ENCODE data around the gene KIF5A. TPM values are rescaled to one million over a fixed set of nuclear protein-coding genes. Genes with fewer than 3 reads are reported as not detected.

KIF5A gene
- total and polyA plus RNA-seq, 2 donors (not counting 3 experiments of a cell fraction or from before 2014, with no cell fraction given) = 0.07 to 0.35 TPM

DNA sequence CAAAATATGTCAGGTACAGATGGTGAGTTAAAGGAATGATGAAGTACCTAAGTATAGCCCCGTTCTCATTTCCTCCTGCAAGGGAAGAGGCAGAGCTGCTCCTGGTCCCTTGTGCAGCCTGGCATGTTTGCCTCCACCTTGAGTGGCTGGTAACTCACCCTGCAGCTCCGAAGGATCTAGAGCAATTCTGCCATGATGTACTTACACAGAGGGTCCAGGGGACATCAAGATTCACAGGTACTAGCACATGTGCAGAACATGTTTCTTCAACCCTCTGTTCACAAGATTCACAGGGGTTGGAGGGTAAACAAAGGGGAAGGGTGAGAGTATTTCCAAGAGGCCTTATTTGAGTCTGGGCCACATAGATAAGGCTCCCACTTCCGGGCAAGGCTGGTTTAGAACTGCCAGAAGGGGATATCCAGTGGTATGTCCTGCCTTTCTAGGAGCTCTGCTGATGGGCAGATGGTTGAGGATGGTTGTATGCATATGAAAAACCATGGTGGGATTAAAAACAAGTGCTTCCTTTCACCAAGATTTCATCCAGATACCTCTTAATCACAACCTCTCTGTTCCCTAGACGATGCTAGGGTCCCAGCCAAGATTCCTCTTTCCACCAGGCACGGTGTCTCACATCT lies 10.6 kb upstream of the KIF5A start:
- TF ChIP-seq POLR2A (IDR thresholded peaks at IDR 0.05; ENCODE audit: low read depth, low read length) = no peak
- no peak for TF ChIP-seq POLR2AphosphoS5 (IDR thresholded peaks at IDR 0.05; ENCODE audit: insufficient read depth, low read depth, low read length)
- TF ChIP-seq EZH2 (IDR thresholded peaks at IDR 0.05; ENCODE audit: borderline replicate concordance, low read depth, low read length, severe bottlenecking) = no peak
- no peak for TF ChIP-seq JUN (IDR thresholded peaks at IDR 0.05; ENCODE audit: borderline replicate concordance, insufficient read depth, insufficient read length, low read depth)
- no peak for TF ChIP-seq FOS (IDR thresholded peaks at IDR 0.05; ENCODE audit: borderline replicate concordance, insufficient read depth, low read length)
- TF ChIP-seq MYC (IDR thresholded peaks at IDR 0.05; ENCODE audit: low read depth, low read length) = no peak
- TF ChIP-seq, protein P1, sequence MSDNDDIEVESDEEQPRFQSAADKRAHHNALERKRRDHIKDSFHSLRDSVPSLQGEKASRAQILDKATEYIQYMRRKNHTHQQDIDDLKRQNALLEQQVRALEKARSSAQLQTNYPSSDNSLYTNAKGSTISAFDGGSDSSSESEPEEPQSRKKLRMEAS (IDR thresholded peaks at IDR 0.05; ENCODE audit: insufficient read depth, insufficient read length) = no peak
- TF ChIP-seq, protein P2, sequence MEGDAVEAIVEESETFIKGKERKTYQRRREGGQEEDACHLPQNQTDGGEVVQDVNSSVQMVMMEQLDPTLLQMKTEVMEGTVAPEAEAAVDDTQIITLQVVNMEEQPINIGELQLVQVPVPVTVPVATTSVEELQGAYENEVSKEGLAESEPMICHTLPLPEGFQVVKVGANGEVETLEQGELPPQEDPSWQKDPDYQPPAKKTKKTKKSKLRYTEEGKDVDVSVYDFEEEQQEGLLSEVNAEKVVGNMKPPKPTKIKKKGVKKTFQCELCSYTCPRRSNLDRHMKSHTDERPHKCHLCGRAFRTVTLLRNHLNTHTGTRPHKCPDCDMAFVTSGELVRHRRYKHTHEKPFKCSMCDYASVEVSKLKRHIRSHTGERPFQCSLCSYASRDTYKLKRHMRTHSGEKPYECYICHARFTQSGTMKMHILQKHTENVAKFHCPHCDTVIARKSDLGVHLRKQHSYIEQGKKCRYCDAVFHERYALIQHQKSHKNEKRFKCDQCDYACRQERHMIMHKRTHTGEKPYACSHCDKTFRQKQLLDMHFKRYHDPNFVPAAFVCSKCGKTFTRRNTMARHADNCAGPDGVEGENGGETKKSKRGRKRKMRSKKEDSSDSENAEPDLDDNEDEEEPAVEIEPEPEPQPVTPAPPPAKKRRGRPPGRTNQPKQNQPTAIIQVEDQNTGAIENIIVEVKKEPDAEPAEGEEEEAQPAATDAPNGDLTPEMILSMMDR (IDR thresholded peaks at IDR 0.05; ENCODE audit: extremely low read depth in 1 of 2, insufficient read depth in 1 of 2, low read depth in 1 of 2, low read length in 2 of 2) = no peak
- TF ChIP-seq GATA2 (IDR thresholded peaks at IDR 0.05; ENCODE audit: insufficient read depth, insufficient read length, low read depth, low read length) = no peak
- H3K9me3 ChIP-seq (replicated peaks; ENCODE audit: control insufficient read depth, insufficient read depth, low read length) = no peaks in the 10 kb centered on the region
- H3K27me3 ChIP-seq (ENCODE audit: control insufficient read depth in 2 of 2, insufficient read depth in 2 of 2, low read length in 2 of 2) = no peaks in the 10 kb centered on the region
- peaks cover 2% of the 10 kb centered on the region for H3K79me2 ChIP-seq (ENCODE audit: control insufficient read depth, insufficient read depth, low read length)
- no peaks in the 10 kb centered on the region for H3K9me1 ChIP-seq (replicated peaks; ENCODE audit: control insufficient read depth, extremely low read depth, insufficient read depth, low read length)
- intact Hi-C loops (cut with micrococcal nuclease) = no loop called here
- no peak overlapping the region for H3K4me3 ChIP-seq (replicated peaks in 1 of 3; ENCODE audit: insufficient read depth in 1 of 3, low read depth in 1 of 3, low read length in 3 of 3)
- H2AFZ ChIP-seq (ENCODE audit: low read depth, low read length) = no peak overlapping the region
- no peak overlapping the region for H3K4me2 ChIP-seq (ENCODE audit: insufficient read depth, low read length)
- no peaks in the 10 kb centered on the region for H4K20me1 ChIP-seq (replicated peaks; ENCODE audit: control insufficient read depth, extremely low read depth, insufficient read depth, low read length)
- ChIA-PET POLR2A (interaction anchor here (0.7 kb wide), 1 partner anchor 1152 kb away, joined by 3 read pairs; no protein-coding TSS in a partner anchor), CTCF (interaction anchor here (1.3 kb wide), 1 partner anchor 13 kb away, joined by 4 read pairs; no protein-coding TSS in a partner anchor)
- FAIRE-seq (no peak), DNase-seq (ENCODE audit: low read depth, low spot score) (no peak)
- peaks cover 6% of the 10 kb centered on the region for H3K4me1 ChIP-seq (ENCODE audit: control insufficient read depth, extremely low read depth, insufficient read depth, low read length)
- H3K9ac ChIP-seq (replicated peaks; ENCODE audit: extremely low read depth, insufficient read depth, low read length) = no peak overlapping the region
- peaks cover 9 to 24% of the 10 kb centered on the region in 2 experiments for H3K36me3 ChIP-seq (ENCODE audit: control insufficient read depth in 2 of 2, extremely low read depth in 1 of 2, insufficient read depth in 2 of 2, low read length in 2 of 2)
- no peak overlapping the region for H3K27ac ChIP-seq (ENCODE audit: insufficient read depth, low read depth, low read length)
- BruUV-seq (replicated peaks) = no TSS peak
- dilution Hi-C loops (cut with MboI; ENCODE audit: extremely low pct_ligation_motif_present, low sequenced_read_pairs) = no loop called here

Data from endothelial cell of umbilical vein (primary cell).